Nephron progenitor cell (in vitro differentiated cells): Measurements from ENCODE around the gene SCAF8.
A peak's percentile ranks its signal among the peaks of the same experiment; 100 is the strongest.

ENCODE experiments used
- DNase-seq: peaks from one replicate; pipeline ENCODE4 v3.0.0; 2021
- H3K27ac Mint-ChIP-seq: 2 replicates; pipeline ENCODE4 v1.8.0; 2021; ENCODE audit warnings: mild to moderate bottlenecking, moderate library complexity, mixed read lengths
- H3K27me3 Mint-ChIP-seq: 2 replicates; pipeline ENCODE4 v1.8.0; 2021; ENCODE audit warnings: mild to moderate bottlenecking, low read depth, mixed read lengths; ENCODE audit not compliant: poor library complexity
- H3K36me3 Mint-ChIP-seq: 2 replicates; pipeline ENCODE4 v1.8.0; 2021; ENCODE audit warnings: low read depth, mixed read lengths
- H3K4me1 Mint-ChIP-seq: 2 replicates; pipeline ENCODE4 v1.8.0; 2021; ENCODE audit warnings: mixed read lengths
- H3K4me3 Mint-ChIP-seq: 2 replicates; pipeline ENCODE4 v1.8.0; 2021; ENCODE audit warnings: mild to moderate bottlenecking, moderate library complexity, mixed read lengths
- H3K9me3 Mint-ChIP-seq: 2 replicates; pipeline ENCODE4 v1.8.0; 2021; ENCODE audit warnings: mild to moderate bottlenecking, moderate library complexity, mixed read lengths
- CTCF ChIP-seq: fragments of 200-600 bp; sonication (generic); IDR thresholded peaks from 2 replicates; pipeline ENCODE4 v1.5.0; 2021; ENCODE audit warnings: antibody characterized with exemption

The SCAF8 gene

GRCh38 chr6:154821099-154821498 lies 87.9 kb downstream of the SCAF8 start:
- H3K9me3 Mint-ChIP-seq: no peaks in the 10 kb centered on the region
- peaks cover 65% of the 10 kb centered on the region for H3K36me3 Mint-ChIP-seq
- no peak for TF ChIP-seq CTCF
- H3K27ac Mint-ChIP-seq: peak overlapping the region; percentile 70
- peaks cover 5% of the 10 kb centered on the region for H3K4me1 Mint-ChIP-seq
- no peak for DNase-seq
- H3K27me3 Mint-ChIP-seq: no peaks in the 10 kb centered on the region
- no peak overlapping the region for H3K4me3 Mint-ChIP-seq

GRCh38 chr6:154821638-154822037 lies 88.4 kb downstream of the SCAF8 start:
- DNase-seq: no peak
- peak overlapping the region; percentile 38 for H3K27ac Mint-ChIP-seq
- peaks cover 60% of the 10 kb centered on the region for H3K36me3 Mint-ChIP-seq
- H3K9me3 Mint-ChIP-seq: no peaks in the 10 kb centered on the region
- no peak overlapping the region for H3K4me3 Mint-ChIP-seq
- no peak for TF ChIP-seq CTCF
- peaks cover 5% of the 10 kb centered on the region for H3K4me1 Mint-ChIP-seq
- no peaks in the 10 kb centered on the region for H3K27me3 Mint-ChIP-seq

GRCh38 chr6:154822947-154823558 lies 89.8 kb downstream of the SCAF8 start:
- peaks cover 5% of the 10 kb centered on the region for H3K4me1 Mint-ChIP-seq
- no peak for TF ChIP-seq CTCF
- H3K9me3 Mint-ChIP-seq: no peaks in the 10 kb centered on the region
- H3K27ac Mint-ChIP-seq: peak overlapping the region; percentile 63
- no peaks in the 10 kb centered on the region for H3K27me3 Mint-ChIP-seq
- DNase-seq: no peak
- H3K36me3 Mint-ChIP-seq: peaks cover 63% of the 10 kb centered on the region
- no peak overlapping the region for H3K4me3 Mint-ChIP-seq

GRCh38 chr6:154824076-154824475 lies 90.9 kb downstream of the SCAF8 start:
- H3K4me3 Mint-ChIP-seq: no peak overlapping the region
- TF ChIP-seq CTCF: no peak
- no peaks in the 10 kb centered on the region for H3K27me3 Mint-ChIP-seq
- H3K36me3 Mint-ChIP-seq: peaks cover 61% of the 10 kb centered on the region
- DNase-seq: no peak
- peak overlapping the region; percentile 72 for H3K27ac Mint-ChIP-seq
- H3K9me3 Mint-ChIP-seq: no peaks in the 10 kb centered on the region
- peaks cover 5% of the 10 kb centered on the region for H3K4me1 Mint-ChIP-seq

GRCh38 chr6:154829970-154830369 lies 96.8 kb downstream of the SCAF8 start:
- no peak overlapping the region for H3K4me3 Mint-ChIP-seq
- no peaks in the 10 kb centered on the region for H3K27me3 Mint-ChIP-seq
- no peaks in the 10 kb centered on the region for H3K4me1 Mint-ChIP-seq
- no peak overlapping the region for H3K27ac Mint-ChIP-seq
- H3K9me3 Mint-ChIP-seq: no peaks in the 10 kb centered on the region
- peaks cover 73% of the 10 kb centered on the region for H3K36me3 Mint-ChIP-seq
- no peak for TF ChIP-seq CTCF
- DNase-seq: no peak

GRCh38 chr6:154830771-154831170 lies 97.6 kb downstream of the SCAF8 start:
- TF ChIP-seq CTCF: no peak
- H3K27ac Mint-ChIP-seq: no peak overlapping the region
- no peaks in the 10 kb centered on the region for H3K27me3 Mint-ChIP-seq
- no peaks in the 10 kb centered on the region for H3K9me3 Mint-ChIP-seq
- H3K4me3 Mint-ChIP-seq: no peak overlapping the region
- DNase-seq: no peak
- no peaks in the 10 kb centered on the region for H3K4me1 Mint-ChIP-seq
- H3K36me3 Mint-ChIP-seq: peaks cover 69% of the 10 kb centered on the region
